Esophagus muscularis mucosa (tissue), 4 donors: ENCODE results near the gene MEF2C. TPM values are rescaled to one million over a fixed set of nuclear protein-coding genes. Genes with fewer than 3 reads are reported as not detected.

ENCODE experiments used
- DNase-seq: peaks from one replicate; pipeline ENCODE4 v3.0.0-alpha.2; 2017; ENCODE audit errors: extremely low spot score
- H3K27ac ChIP-seq, 4 donors: fragments of 200-600 bp; sonication (generic); replicated peaks in 1 of 4; 1 replicate in 3 of 4; 2 replicates in 1 of 4; pipeline ENCODE4 v1.5.1; 2016 to 2019; ENCODE audit warnings: mild to moderate bottlenecking in 1 of 4
- H3K27me3 ChIP-seq, 4 donors: fragments of 200-600 bp; sonication (generic); one replicate each; pipeline versions ENCODE4 v1.5.1 to v1.6.0; 2016 to 2019
- H3K36me3 ChIP-seq, 4 donors: fragments of 200-600 bp; sonication (generic); one replicate each; pipeline ENCODE4 v1.5.1; 2016 to 2019
- H3K4me1 ChIP-seq, 4 donors: fragments of 200-600 bp; sonication (generic); one replicate each; pipeline ENCODE4 v1.5.1; 2016 to 2019
- H3K4me3 ChIP-seq, 4 donors: fragments of 200-600 bp; sonication (generic); 1 replicate in 2 of 4; 2 replicates in 2 of 4; pipeline ENCODE4 v1.5.1; 2016 to 2019; ENCODE audit warnings: mild to moderate bottlenecking in 4 of 4, moderate library complexity in 1 of 4
- H3K9me3 ChIP-seq, 4 donors: fragments of 200-600 bp; sonication (generic); 1 replicate in 3 of 4; 2 replicates in 1 of 4; pipeline ENCODE4 v1.5.1; 2016 to 2019
- EP300 ChIP-seq: sonication (generic); formaldehyde crosslinking; IDR thresholded peaks from one replicate; pipeline ENCODE4 v1.6.1; 2017; ENCODE audit warnings: antibody characterized with exemption
- POLR2A ChIP-seq: fragments of 450-650 bp; IDR thresholded peaks from one replicate; pipeline ENCODE4 v1.6.1; 2017; ENCODE audit warnings: antibody characterized with exemption, moderate library complexity, mild to moderate bottlenecking, low read depth
- POLR2AphosphoS5 ChIP-seq, 2 donors: sonication (generic); formaldehyde crosslinking; IDR thresholded peaks; one replicate each; pipeline ENCODE4 v1.6.1; 2017; ENCODE audit warnings: antibody characterized with exemption in 2 of 2
- WGBS: methylation state at CpG from one replicate; pipeline ENCODE4 v1.1.5; 2018; 5-methylcytosine and 5-hydroxymethylcytosine counted together
- intact Hi-C: fragments of 100-400 bp; cut with DNase I; formaldehyde crosslinking; loops from one replicate; pipeline ENCODE4 v1.15.1; 2023
- total RNA-seq, 4 donors: library from RNA; depleted of rRNA; stranded (reverse); fragments of >200 nt; gene quantifications; one replicate each; pipeline versions ENCODE4 v1.1.0 to v1.2.1, GENCODE V29; 2016
- TF ChIP-seq, protein P1 (sequence below), 3 experiments: fragments of 200-600 bp in 2 of 3; fragments of 450-650 bp in 1 of 3; sonication (generic) in 2 of 3; IDR thresholded peaks; one replicate each; pipeline ENCODE4 v1.5.1; 2017 to 2019; ENCODE audit warnings: antibody characterized with exemption in 3 of 3, mild to moderate bottlenecking in 2 of 3, moderate library complexity in 1 of 3

MEF2C gene
- total RNA-seq, 4 donors from 2014 or later = 20.8 to 34.3 (median 29.0) TPM

DNA sequence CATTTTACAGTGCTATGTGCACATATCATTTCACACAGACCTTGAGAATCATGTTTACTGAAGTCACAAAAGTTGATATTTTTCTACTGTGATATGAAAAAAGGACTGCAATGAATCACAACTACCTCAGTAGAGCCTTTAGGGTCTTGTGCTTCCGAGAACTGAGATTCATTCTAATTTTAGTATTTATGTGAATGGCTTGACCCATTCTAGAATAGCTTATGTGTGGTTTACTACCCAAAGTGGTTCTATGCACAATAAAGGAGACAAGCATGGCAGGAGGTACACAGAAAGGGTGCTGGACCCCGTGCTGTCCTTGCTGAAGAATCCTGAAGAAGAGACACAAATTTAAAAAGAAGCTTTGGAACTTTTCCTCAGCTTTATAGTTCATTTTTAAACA, 28.2 kb downstream of the MEF2C start:
- no peaks in the 10 kb centered on the region for H3K4me1 ChIP-seq
- no peak overlapping the region for H3K4me3 ChIP-seq
- intact Hi-C loops = no loop called here
- 93% methylated on average over 2 of the region's 2 CpGs for WGBS
- DNase-seq = no peak
- no peak overlapping the region for H3K27ac ChIP-seq
- no peaks in the 10 kb centered on the region for H3K9me3 ChIP-seq
- peaks cover 0 to 6% (median 0%) of the 10 kb centered on the region in 4 donors for H3K36me3 ChIP-seq
- H3K27me3 ChIP-seq = no peaks in the 10 kb centered on the region
- TF ChIP-seq EP300 (no peak), POLR2AphosphoS5 (IDR thresholded peaks at IDR 0.05) (no peak), POLR2A (no peak)
- TF ChIP-seq, protein P1, sequence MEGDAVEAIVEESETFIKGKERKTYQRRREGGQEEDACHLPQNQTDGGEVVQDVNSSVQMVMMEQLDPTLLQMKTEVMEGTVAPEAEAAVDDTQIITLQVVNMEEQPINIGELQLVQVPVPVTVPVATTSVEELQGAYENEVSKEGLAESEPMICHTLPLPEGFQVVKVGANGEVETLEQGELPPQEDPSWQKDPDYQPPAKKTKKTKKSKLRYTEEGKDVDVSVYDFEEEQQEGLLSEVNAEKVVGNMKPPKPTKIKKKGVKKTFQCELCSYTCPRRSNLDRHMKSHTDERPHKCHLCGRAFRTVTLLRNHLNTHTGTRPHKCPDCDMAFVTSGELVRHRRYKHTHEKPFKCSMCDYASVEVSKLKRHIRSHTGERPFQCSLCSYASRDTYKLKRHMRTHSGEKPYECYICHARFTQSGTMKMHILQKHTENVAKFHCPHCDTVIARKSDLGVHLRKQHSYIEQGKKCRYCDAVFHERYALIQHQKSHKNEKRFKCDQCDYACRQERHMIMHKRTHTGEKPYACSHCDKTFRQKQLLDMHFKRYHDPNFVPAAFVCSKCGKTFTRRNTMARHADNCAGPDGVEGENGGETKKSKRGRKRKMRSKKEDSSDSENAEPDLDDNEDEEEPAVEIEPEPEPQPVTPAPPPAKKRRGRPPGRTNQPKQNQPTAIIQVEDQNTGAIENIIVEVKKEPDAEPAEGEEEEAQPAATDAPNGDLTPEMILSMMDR (IDR thresholded peaks at IDR 0.05) = no peak

DNA sequence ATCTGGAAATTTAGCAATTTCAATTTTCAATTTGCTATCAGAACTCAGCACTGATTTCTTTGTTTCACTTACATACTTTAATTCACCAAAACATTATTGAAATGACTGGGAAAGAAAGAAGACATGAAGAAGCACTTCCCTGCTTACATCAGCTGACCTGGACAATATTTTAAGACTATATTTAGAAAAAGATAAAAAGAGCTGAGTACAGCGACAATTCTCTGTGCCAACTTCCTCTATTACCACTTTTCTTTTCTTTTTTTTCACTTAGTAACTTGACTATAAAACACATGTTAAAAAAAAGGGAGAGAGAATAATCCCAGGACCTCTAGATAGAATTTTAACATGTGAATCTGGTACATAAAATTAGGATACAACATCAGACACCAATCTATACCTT, 35.6 kb downstream of the MEF2C start:
- H3K36me3 ChIP-seq = no peaks in the 10 kb centered on the region
- no peak overlapping the region for H3K4me3 ChIP-seq
- 32% methylated on average over 1 of the region's 1 CpG for WGBS
- H3K27ac ChIP-seq = no peak overlapping the region
- TF ChIP-seq POLR2AphosphoS5 (IDR thresholded peaks at IDR 0.05) (no peak), POLR2A (no peak), EP300 (no peak)
- TF ChIP-seq, protein P1 (IDR thresholded peaks at IDR 0.05) = no peak
- intact Hi-C loops = no loop called here
- H3K4me1 ChIP-seq = peaks cover 0 to 6% (median 5%) of the 10 kb centered on the region in 4 donors
- H3K9me3 ChIP-seq = no peaks in the 10 kb centered on the region
- no peak for DNase-seq
- H3K27me3 ChIP-seq = no peaks in the 10 kb centered on the region

DNA sequence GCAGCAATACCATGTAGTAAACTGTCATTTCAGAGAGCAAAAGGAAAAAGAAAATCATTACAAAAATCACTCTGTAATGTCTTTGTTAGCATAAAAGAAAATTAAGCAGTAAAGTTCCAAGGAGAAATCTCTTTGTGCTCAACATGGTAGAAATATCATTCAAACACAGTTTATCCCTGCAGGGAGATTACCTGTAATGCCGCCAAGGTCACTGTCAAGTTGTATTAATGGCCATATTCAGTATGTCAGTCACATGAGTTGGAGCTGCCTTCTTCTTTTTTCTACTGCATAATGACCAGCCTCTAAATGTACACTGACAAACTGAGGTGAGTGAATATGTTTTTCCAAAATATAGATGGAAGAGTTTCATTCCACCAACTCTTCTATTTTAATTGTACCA, 36.5 kb downstream of the MEF2C start:
- no peaks in the 10 kb centered on the region for H3K9me3 ChIP-seq
- no peak for DNase-seq
- intact Hi-C loops = no loop called here
- H3K4me1 ChIP-seq = peaks cover 0 to 6% (median 5%) of the 10 kb centered on the region in 4 donors
- no peak overlapping the region for H3K27ac ChIP-seq
- whole genome bisulfite sequencing = 88% methylated on average over 1 of the region's 1 CpG
- H3K27me3 ChIP-seq = no peaks in the 10 kb centered on the region
- no peak overlapping the region for H3K4me3 ChIP-seq
- TF ChIP-seq, protein P1 (IDR thresholded peaks at IDR 0.05) = no peak
- TF ChIP-seq EP300 (no peak), POLR2AphosphoS5 (IDR thresholded peaks at IDR 0.05) (no peak)
- no peaks in the 10 kb centered on the region for H3K36me3 ChIP-seq

DNA sequence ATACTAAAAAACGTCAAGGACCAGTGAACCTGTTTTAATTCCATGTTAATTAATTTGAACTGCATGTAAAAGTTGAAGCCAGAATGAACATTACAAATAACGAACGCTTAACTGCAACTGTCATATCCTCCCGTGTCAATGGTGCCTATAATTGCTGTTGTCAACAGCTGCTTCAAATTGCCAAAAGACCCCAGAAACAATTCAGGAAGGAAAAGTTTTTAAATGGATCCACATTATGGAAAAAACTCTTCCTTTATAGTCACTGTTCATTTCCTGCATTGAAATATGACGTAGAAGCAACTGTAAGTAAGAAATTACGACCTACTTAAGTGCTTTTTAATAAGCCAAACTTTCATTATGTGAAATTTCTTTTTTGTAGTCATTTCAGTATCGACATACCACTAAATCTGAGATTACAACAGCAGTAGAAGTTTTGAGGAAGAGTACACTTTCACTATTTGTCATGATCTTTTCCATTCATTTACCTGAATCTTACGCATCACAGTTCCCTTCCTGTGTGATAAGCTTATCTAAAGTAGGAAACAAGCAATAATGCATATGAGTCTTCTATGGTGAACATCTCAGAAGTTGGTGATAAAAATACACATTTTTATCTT, 37.8 kb downstream of the MEF2C start:
- WGBS = 71% methylated on average over 8 of the region's 8 CpGs
- peaks cover 0 to 14% (median 7%) of the 10 kb centered on the region in 4 donors for H3K4me1 ChIP-seq
- H3K27ac ChIP-seq = no peak overlapping the region

More for the DNA sequence above, 37.8 kb downstream of the MEF2C start:
- TF ChIP-seq EP300 = no peak
- TF ChIP-seq POLR2A = no peak
- TF ChIP-seq, protein P1 (IDR thresholded peaks at IDR 0.05) = no peak
- no peak for TF ChIP-seq POLR2AphosphoS5 (IDR thresholded peaks at IDR 0.05)
- intact Hi-C loops = no loop called here
- Histone ChIP-seq H3K9me3 (no peaks in the 10 kb centered on the region), H3K4me3 (no peak overlapping the region), H3K27me3 (no peaks in the 10 kb centered on the region), H3K36me3 (no peaks in the 10 kb centered on the region)
- no peak for DNase-seq
